Activated T-helper 1 cell treated with anti-CD3 and anti-CD28 coated beads, Interleukin-12 subunit alpha, Interleukin-12 subunit beta, Interleukin-2, Interleukin-4 antibody, amounts not matched to agents 30 ng/mL and 10 ng/mL and 1 ng/mL, durations not matched to agents 14 hours and 24 hours and 36 hours (primary cell): Measurements from ENCODE around the gene TRIM44. TPM values are rescaled to one million over a fixed set of nuclear protein-coding genes. Genes with fewer than 3 reads are reported as not detected.
"Not testable (repeated sequence)": the region's sequence is repeated elsewhere in the genome, so short reads cannot be mapped to it uniquely, and the experiment has no call there.

Experiments used
- DNase-seq: peaks from one replicate; pipeline ENCODE4 v3.0.0; 2021; ENCODE audit warnings: low spot score
- H3K27ac Mint-ChIP-seq: one replicate; pipeline ENCODE4 v1.8.0; 2021; ENCODE audit warnings: mild to moderate bottlenecking, mixed read lengths
- H3K27me3 Mint-ChIP-seq: one replicate; pipeline ENCODE4 v1.8.0; 2022; ENCODE audit warnings: mild to moderate bottlenecking, moderate library complexity, mixed read lengths; ENCODE audit not compliant: insufficient read depth
- H3K36me3 Mint-ChIP-seq: one replicate; pipeline ENCODE4 v1.8.0; 2021; ENCODE audit warnings: low read depth, mixed read lengths
- H3K4me1 Mint-ChIP-seq: one replicate; pipeline ENCODE4 v1.8.0; 2021; ENCODE audit warnings: low read depth, mixed read lengths
- H3K4me3 Mint-ChIP-seq: one replicate; pipeline ENCODE4 v1.8.0; 2021; ENCODE audit warnings: mild to moderate bottlenecking, moderate library complexity, mixed read lengths
- H3K9me3 Mint-ChIP-seq: one replicate; pipeline ENCODE4 v1.8.0; 2021; ENCODE audit warnings: mixed read lengths
- intact Hi-C: fragments of 100-400 bp; cut with micrococcal nuclease; formaldehyde crosslinking; loops from one replicate; pipeline ENCODE4 v1.15.1; 2024
- total RNA-seq: library from RNA; stranded (reverse); gene quantifications from 2 replicates; pipeline ENCODE4 v1.2.3, GENCODE V29; 2022

TRIM44 gene
- total RNA-seq, 1 donor from 2014 or later: 24.3 TPM

GRCh38 chr11:35815556-35816315, 153.2 kb downstream of the TRIM44 start:
- intact Hi-C loops: no loop called here
- no peak overlapping the region for H3K27ac Mint-ChIP-seq

GRCh38 chr11:35820614-35821013, 158.0 kb downstream of the TRIM44 start:
- H3K36me3 Mint-ChIP-seq: no peaks in the 10 kb centered on the region
- no peak overlapping the region for H3K4me3 Mint-ChIP-seq
- no peaks in the 10 kb centered on the region for H3K27me3 Mint-ChIP-seq
- H3K4me1 Mint-ChIP-seq: no peaks in the 10 kb centered on the region
- DNase-seq: no peak
- H3K9me3 Mint-ChIP-seq: no peaks in the 10 kb centered on the region
- H3K27ac Mint-ChIP-seq: no peak overlapping the region
- intact Hi-C loops: no loop called here

More at GRCh38 chr11:35815556-35816315, 153.2 kb downstream of the TRIM44 start:
- Mint-ChIP-seq H3K4me1 (no peaks in the 10 kb centered on the region), H3K4me3 (no peak overlapping the region), H3K36me3 (no peaks in the 10 kb centered on the region), H3K27me3 (no peaks in the 10 kb centered on the region), H3K9me3 (no peaks in the 10 kb centered on the region)
- DNase-seq: no peak

DNA sequence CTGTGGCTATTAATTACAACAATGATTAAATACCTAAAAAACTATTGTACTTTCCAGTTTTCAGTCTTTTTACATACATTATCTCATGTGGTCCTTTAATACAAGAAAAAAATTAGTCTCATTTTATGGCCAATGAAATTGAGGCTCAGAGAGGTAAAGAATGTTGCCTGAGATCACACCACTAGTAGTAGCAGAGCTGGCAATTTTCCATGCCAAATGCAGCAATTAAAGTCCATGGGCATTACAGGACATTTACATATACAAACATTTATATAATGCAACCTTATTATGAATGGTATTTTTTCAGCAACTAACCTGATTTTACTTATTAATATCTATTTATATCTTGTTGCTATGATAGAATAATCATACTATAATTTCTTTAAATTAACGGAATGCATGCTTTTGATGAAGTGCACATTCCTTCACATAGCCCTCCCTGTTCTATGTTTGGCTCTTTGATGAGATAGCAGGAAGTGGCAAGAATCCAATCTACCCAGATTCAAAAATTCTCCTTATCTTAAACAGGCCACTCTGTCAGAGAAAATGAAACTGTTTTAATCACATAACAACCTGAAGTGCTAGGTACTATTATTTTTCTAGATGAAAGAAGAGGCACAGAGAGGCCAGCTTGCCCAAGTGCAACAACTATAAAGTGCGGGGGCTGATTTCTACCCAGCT, 160.4 kb downstream of the TRIM44 start:
- Mint-ChIP-seq H3K27me3 (peaks cover 2% of the 10 kb centered on the region), H3K4me1 (no peaks in the 10 kb centered on the region), H3K36me3 (no peaks in the 10 kb centered on the region)

GRCh38 chr11:35823742-35824298, 161.2 kb downstream of the TRIM44 start:
- H3K4me1 Mint-ChIP-seq: no peaks in the 10 kb centered on the region
- no peak for DNase-seq
- H3K27me3 Mint-ChIP-seq: peaks cover 2% of the 10 kb centered on the region
- no peak overlapping the region for H3K4me3 Mint-ChIP-seq
- intact Hi-C loops: no loop called here
- H3K36me3 Mint-ChIP-seq: no peaks in the 10 kb centered on the region
- no peaks in the 10 kb centered on the region for H3K9me3 Mint-ChIP-seq
- no peak overlapping the region for H3K27ac Mint-ChIP-seq

More for the DNA sequence above, 160.4 kb downstream of the TRIM44 start:
- intact Hi-C loops: loop anchor here (1.0 kb wide), 3 partner anchors 207 to 466 kb away; partner anchors contain the start of gene COMMD9
- Mint-ChIP-seq H3K9me3 (no peaks in the 10 kb centered on the region), H3K27ac (no peak overlapping the region), H3K4me3 (no peak overlapping the region)
- DNase-seq: no peak

- no peak overlapping the region for H3K4me3 Mint-ChIP-seq
- H3K36me3 Mint-ChIP-seq: no peaks in the 10 kb centered on the region
- H3K4me1 Mint-ChIP-seq: no peaks in the 10 kb centered on the region
- H3K27ac Mint-ChIP-seq: no peak overlapping the region
- H3K9me3 Mint-ChIP-seq: no peaks in the 10 kb centered on the region
- peaks cover 2% of the 10 kb centered on the region for H3K27me3 Mint-ChIP-seq
- intact Hi-C loops: no loop called here
- no peak for DNase-seq
These were observed 162.8 kb downstream of the TRIM44 start for GRCh38 chr11:35825386-35825785.

GRCh38 chr11:35826006-35826405, 163.4 kb downstream of the TRIM44 start:
- no peak for DNase-seq
- Mint-ChIP-seq H3K9me3 (no peaks in the 10 kb centered on the region), H3K27me3 (peaks cover 2% of the 10 kb centered on the region), H3K27ac (no peak overlapping the region), H3K4me3 (no peak overlapping the region), H3K36me3 (no peaks in the 10 kb centered on the region), H3K4me1 (no peaks in the 10 kb centered on the region)
- intact Hi-C loops: no loop called here

GRCh38 chr11:35826949-35827348, 164.4 kb downstream of the TRIM44 start:
- intact Hi-C loops: no loop called here
- Mint-ChIP-seq H3K9me3 (no peaks in the 10 kb centered on the region), H3K27ac (no peak overlapping the region), H3K27me3 (peaks cover 2% of the 10 kb centered on the region), H3K4me3 (no peak overlapping the region), H3K4me1 (no peaks in the 10 kb centered on the region), H3K36me3 (no peaks in the 10 kb centered on the region)
- no peak for DNase-seq

GRCh38 chr11:35836205-35836604, 173.6 kb downstream of the TRIM44 start:
- Mint-ChIP-seq H3K36me3 (no peaks in the 10 kb centered on the region), H3K9me3 (no peaks in the 10 kb centered on the region), H3K27me3 (no peaks in the 10 kb centered on the region), H3K4me3 (no peak overlapping the region), H3K4me1 (no peaks in the 10 kb centered on the region), H3K27ac (no peak overlapping the region)
- DNase-seq: no peak
- intact Hi-C loops: no loop called here

GRCh38 chr11:35838071-35838470, 175.5 kb downstream of the TRIM44 start:
- H3K4me1 Mint-ChIP-seq: no peaks in the 10 kb centered on the region
- no peaks in the 10 kb centered on the region for H3K36me3 Mint-ChIP-seq
- H3K27ac Mint-ChIP-seq: no peak overlapping the region
- H3K27me3 Mint-ChIP-seq: no peaks in the 10 kb centered on the region
- intact Hi-C loops: no loop called here
- no peak for DNase-seq
- no peaks in the 10 kb centered on the region for H3K9me3 Mint-ChIP-seq
- no peak overlapping the region for H3K4me3 Mint-ChIP-seq

GRCh38 chr11:35838697-35839367, 176.3 kb downstream of the TRIM44 start:
- H3K27ac Mint-ChIP-seq, H3K27me3 Mint-ChIP-seq, H3K36me3 Mint-ChIP-seq, intact Hi-C loops, H3K9me3 Mint-ChIP-seq, DNase-seq, H3K4me1 Mint-ChIP-seq, H3K4me3 Mint-ChIP-seq: not testable (repeated sequence)

- Mint-ChIP-seq H3K4me3 (no peak overlapping the region), H3K27ac (no peak overlapping the region), H3K9me3 (no peaks in the 10 kb centered on the region), H3K4me1 (no peaks in the 10 kb centered on the region), H3K36me3 (no peaks in the 10 kb centered on the region), H3K27me3 (no peaks in the 10 kb centered on the region)
- intact Hi-C loops: no loop called here
- DNase-seq: no peak
These were observed 177.0 kb downstream of the TRIM44 start for GRCh38 chr11:35839368-35840161.

GRCh38 chr11:35841733-35842132, 179.2 kb downstream of the TRIM44 start:
- no peaks in the 10 kb centered on the region for H3K4me1 Mint-ChIP-seq
- H3K27ac Mint-ChIP-seq: no peak overlapping the region
- H3K4me3 Mint-ChIP-seq: no peak overlapping the region
- intact Hi-C loops: no loop called here
- H3K27me3 Mint-ChIP-seq: no peaks in the 10 kb centered on the region
- no peaks in the 10 kb centered on the region for H3K9me3 Mint-ChIP-seq
- DNase-seq: no peak
- no peaks in the 10 kb centered on the region for H3K36me3 Mint-ChIP-seq
